GM12873 (cell line): Measurements from ENCODE around the gene ABCD4.

Source experiments
- CTCF ChIP-seq: IDR thresholded peaks from 2 replicates; pipeline ENCODE4 v1.5.1; 2012; ENCODE audit warnings: low read depth, mild to moderate bottlenecking, moderate library complexity, low read length, control low read depth; ENCODE audit not compliant: insufficient read depth; ENCODE audit errors: missing control alignments

The ABCD4 gene

DNA sequence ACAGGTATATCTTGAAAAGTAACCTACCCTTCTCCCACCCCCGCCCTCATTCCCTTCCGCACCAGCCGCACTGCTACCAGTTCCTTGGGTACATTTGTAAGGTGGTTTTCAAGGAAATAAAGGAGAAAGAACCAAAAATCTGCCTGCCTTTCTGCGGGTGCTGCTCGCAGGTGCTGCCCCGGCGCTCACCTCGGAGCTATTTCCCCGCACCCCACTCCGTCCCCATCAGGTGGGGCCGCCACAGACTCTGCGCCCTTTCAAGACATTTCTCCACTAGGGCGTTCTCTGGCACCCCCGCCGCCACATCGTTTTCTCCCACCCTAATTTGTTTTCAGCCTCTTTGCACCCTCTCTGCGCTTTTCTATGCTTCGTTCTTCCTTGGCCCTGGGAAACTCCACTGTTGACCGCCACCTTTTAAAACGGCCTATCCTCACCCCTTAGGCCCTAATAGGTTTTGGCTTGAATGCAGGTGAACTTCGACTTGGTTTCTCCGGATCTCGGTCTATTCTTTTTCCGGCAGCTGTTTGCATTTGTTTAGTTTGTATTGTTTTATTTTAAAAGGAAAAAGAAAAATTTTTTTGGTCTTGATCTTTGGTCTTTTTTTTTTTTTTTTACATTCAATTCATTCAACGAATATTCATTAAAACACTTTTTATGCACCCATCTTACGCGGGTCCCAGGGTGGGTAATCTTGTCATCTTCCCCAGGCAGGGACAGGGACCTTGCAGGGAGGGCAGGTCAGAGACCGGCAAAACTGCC is 60.5 kb downstream of the ABCD4 start:
- no peak for TF ChIP-seq CTCF

- no peak for TF ChIP-seq CTCF
Measured at GRCh38 chr14:74241652-74242017, 61.1 kb downstream of the ABCD4 start.

- no peak for TF ChIP-seq CTCF
Measured at GRCh38 chr14:74240794-74241651, 61.7 kb downstream of the ABCD4 start.

DNA sequence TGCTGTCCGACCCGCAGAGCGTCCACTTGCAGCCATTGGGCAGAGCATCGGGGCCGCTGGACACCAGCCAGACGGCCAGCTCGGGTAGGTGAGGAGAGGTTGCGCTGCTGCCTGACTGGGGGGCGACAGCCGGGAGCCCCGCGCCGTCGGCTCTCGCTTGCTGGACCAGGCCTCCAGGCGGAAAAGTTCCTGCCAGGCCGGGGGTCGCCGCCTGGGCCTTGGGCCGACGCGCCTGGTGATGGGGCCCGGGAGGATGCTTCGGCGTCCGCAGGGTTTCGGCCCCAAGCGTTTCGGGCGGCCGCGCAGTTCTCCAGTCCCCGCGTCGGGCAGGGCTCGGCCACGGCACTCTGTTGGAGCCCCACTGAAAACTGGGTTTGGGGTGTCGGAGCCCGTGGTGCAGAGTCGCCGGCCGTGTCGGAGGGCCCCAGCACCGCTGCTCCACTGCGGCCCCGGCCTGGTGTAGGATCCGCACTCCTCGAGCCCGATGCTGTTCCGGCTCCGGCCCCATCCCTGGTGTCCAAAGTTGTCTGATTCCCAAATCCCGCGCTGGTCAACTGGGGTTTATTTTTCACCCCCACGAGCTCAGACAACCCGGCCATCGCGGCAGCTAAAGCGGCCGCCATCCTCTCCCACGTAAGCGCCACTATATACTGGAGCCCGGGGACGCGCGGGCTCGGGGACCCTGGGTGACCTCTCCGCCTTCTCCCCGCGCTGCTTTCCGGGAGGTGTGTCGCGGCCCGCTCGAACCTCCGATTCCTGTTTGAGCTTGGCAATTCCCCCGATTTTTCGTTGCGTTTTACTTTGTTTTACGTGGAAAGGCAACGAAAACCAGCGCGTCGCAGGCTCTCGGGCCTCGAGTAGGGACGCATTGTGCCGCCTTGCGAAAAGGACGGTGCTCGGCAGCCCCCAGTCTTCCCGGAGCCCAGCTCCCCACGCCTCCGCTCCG is 62.6 kb downstream of the ABCD4 start:
- TF ChIP-seq CTCF, result no peak

GRCh38 chr14:74238974-74239847 is 63.5 kb downstream of the ABCD4 start, which contains the start of gene VSX2:
TSS of gene VSX2 (plus strand) at chr14:74239449. CDS start at chr14:74239562, 113 bp downstream.
- TF ChIP-seq CTCF, result no peak

GRCh38 chr14:74237441-74237840 is 65.3 kb downstream of the ABCD4 start:
- TF ChIP-seq CTCF, result no peak
